Liver (tissue), 9 donors: ENCODE measurements around the gene LIPI. TPM values are rescaled to one million over a fixed set of nuclear protein-coding genes. Genes with fewer than 3 reads are reported as not detected.

Experiments used
- DNase-seq: peaks from one replicate; pipeline ENCODE4 v3.0.0-alpha.2; 2017; ENCODE audit warnings: low spot score
- H3K27ac ChIP-seq, 2 donors: one replicate each; pipeline ENCODE4 v1.7.0; 2013; ENCODE audit warnings: inconsistent platforms in 2 of 2, low read length in 2 of 2, control low read depth in 1 of 2, low read depth in 1 of 2, mild to moderate bottlenecking in 1 of 2
- H3K27me3 ChIP-seq, 4 donors: one replicate each; pipeline versions ENCODE4 v1.6.1 to v1.7.0; 2013; ENCODE audit warnings: low read length in 3 of 4, inconsistent platforms in 1 of 4, mild to moderate bottlenecking in 1 of 4, moderate library complexity in 1 of 4; ENCODE audit not compliant: control insufficient read depth in 4 of 4, insufficient read depth in 4 of 4
- H3K36me3 ChIP-seq, 4 donors: one replicate each; pipeline versions ENCODE4 v1.6.1 to v1.7.0; 2013; ENCODE audit warnings: low read length in 3 of 4, mild to moderate bottlenecking in 3 of 4, low read depth in 1 of 4, moderate library complexity in 1 of 4; ENCODE audit not compliant: control insufficient read depth in 4 of 4, insufficient read depth in 3 of 4
- H3K4me1 ChIP-seq, 4 donors: one replicate each; pipeline versions ENCODE4 v1.6.1 to v1.7.0; 2013; ENCODE audit warnings: low read length in 3 of 4, mild to moderate bottlenecking in 3 of 4, moderate library complexity in 1 of 4; ENCODE audit not compliant: control insufficient read depth in 4 of 4, insufficient read depth in 4 of 4
- H3K4me3 ChIP-seq, 3 donors: one replicate each; pipeline versions ENCODE4 v1.6.1 to v1.7.0; 2013; ENCODE audit warnings: low read length in 3 of 3, control low read depth in 1 of 3, low read depth in 1 of 3, mild to moderate bottlenecking in 1 of 3
- H3K9ac ChIP-seq, 2 donors: one replicate each; pipeline ENCODE4 v1.7.0; 2013; ENCODE audit warnings: low read length in 2 of 2, mild to moderate bottlenecking in 2 of 2, moderate library complexity in 2 of 2, control low read depth in 1 of 2, low read depth in 1 of 2
- H3K9me3 ChIP-seq, 4 donors: one replicate each; pipeline versions ENCODE4 v1.6.1 to v1.7.0; 2013; ENCODE audit warnings: low read length in 3 of 4; ENCODE audit not compliant: control insufficient read depth in 4 of 4
- EGR1 ChIP-seq, 2 donors: IDR thresholded peaks; 2 replicates each; pipeline ENCODE4 v1.6.1; 2016 to 2018; ENCODE audit warnings: antibody characterized with exemption in 2 of 2, low read depth in 2 of 2
- FOXA1 ChIP-seq: IDR thresholded peaks from 2 replicates; pipeline ENCODE4 v1.6.1; 2016; ENCODE audit warnings: antibody characterized with exemption
- FOXA2 ChIP-seq: IDR thresholded peaks from 2 replicates; pipeline ENCODE4 v1.6.1; 2016; ENCODE audit warnings: antibody characterized with exemption
- GABPA ChIP-seq, 2 donors: IDR thresholded peaks in 1 of 2; conservative IDR thresholded peaks in 1 of 2; 2 replicates each; pipeline ENCODE4 v1.6.1; 2016; ENCODE audit warnings: antibody characterized with exemption in 2 of 2, mild to moderate bottlenecking in 1 of 2, moderate library complexity in 1 of 2
- HNF4A ChIP-seq, 2 donors: conservative IDR thresholded peaks; 2 replicates each; pipeline ENCODE4 v1.6.1; 2016; ENCODE audit warnings: antibody characterized with exemption in 2 of 2, mild to moderate bottlenecking in 2 of 2
- HNF4G ChIP-seq: IDR thresholded peaks from 2 replicates; pipeline ENCODE4 v1.6.1; 2016; ENCODE audit warnings: antibody characterized with exemption
- JUND ChIP-seq, 2 donors: IDR thresholded peaks; 2 replicates each; pipeline ENCODE4 v1.6.1; 2016; ENCODE audit warnings: antibody characterized with exemption in 2 of 2
- NR2F2 ChIP-seq: IDR thresholded peaks from 2 replicates; pipeline ENCODE4 v1.6.1; 2016; ENCODE audit warnings: antibody characterized with exemption
- RAD21 ChIP-seq, 2 donors: IDR thresholded peaks; 2 replicates each; pipeline ENCODE4 v1.6.1; 2016; ENCODE audit warnings: antibody characterized with exemption in 2 of 2, mild to moderate bottlenecking in 2 of 2
- REST ChIP-seq: IDR thresholded peaks from 2 replicates; pipeline ENCODE4 v1.6.1; 2016; ENCODE audit warnings: antibody characterized with exemption, mild to moderate bottlenecking
- RXRA ChIP-seq, 2 donors: IDR thresholded peaks; 2 replicates each; pipeline ENCODE4 v1.6.1; 2017 to 2018; ENCODE audit warnings: antibody characterized with exemption in 2 of 2, mild to moderate bottlenecking in 1 of 2
- SP1 ChIP-seq: IDR thresholded peaks from 2 replicates; pipeline ENCODE4 v1.6.1; 2018; ENCODE audit warnings: antibody characterized with exemption, mild to moderate bottlenecking
- TAF1 ChIP-seq: conservative IDR thresholded peaks from 2 replicates; pipeline ENCODE4 v1.6.1; 2016; ENCODE audit warnings: antibody characterized with exemption, mild to moderate bottlenecking
- YY1 ChIP-seq: IDR thresholded peaks from 2 replicates; pipeline ENCODE4 v1.6.1; 2016; ENCODE audit warnings: antibody characterized with exemption, mild to moderate bottlenecking
- WGBS: extraction: QIAGEN DNeasy Blood & Tissue Kit; methylation state at CpG from one replicate; pipeline ENCODE4 v1.1.7; 2013; 5-methylcytosine and 5-hydroxymethylcytosine counted together
- polyA plus RNA-seq, 2 donors: library from polyadenylated mRNA; stranded (reverse) in 1 of 2; unstranded in 1 of 2; fragments of 200-250 nt in 1 of 2; fragments of >200 nt in 1 of 2; fragmentation: Nextera tagmentation in 1 of 2; extraction: Ambion mirVana in 1 of 2; gene quantifications; one replicate each; pipeline versions ENCODE4 v1.2.1 to v1.2.3, GENCODE V29; 2013 to 2015
- total RNA-seq, 2 donors: library from RNA; depleted of rRNA; stranded (reverse); fragments of >200 nt; gene quantifications; one replicate each; pipeline ENCODE4 v1.2.3, GENCODE V29; 2014
- TF ChIP-seq, protein P1 (sequence below): IDR thresholded peaks from 2 replicates; pipeline ENCODE4 v1.6.1; 2016; ENCODE audit warnings: antibody characterized with exemption
- TF ChIP-seq, protein P2 (sequence below): fragments of 150-350 bp; IDR thresholded peaks from 2 replicates; pipeline ENCODE4 v1.5.1; 2017; ENCODE audit warnings: improper control_type of control experiment, low read depth, low read length; ENCODE audit not compliant: missing input control
- TF ChIP-seq, protein P3 (sequence below): IDR thresholded peaks from 2 replicates; pipeline ENCODE4 v1.6.1; 2016; ENCODE audit warnings: antibody characterized with exemption
- donor health status: healthy.
- donor health status: healthy.
- donor health status: healthy.
- donor health status: healthy.
- donor health status: healthy.

LIPI gene
- total and polyA plus RNA-seq, 4 donors: not detected

- no peaks in the 10 kb centered on the region for H3K36me3 ChIP-seq
- WGBS: 85% methylated on average over 5 of the region's 5 CpGs
- TF ChIP-seq RXRA (IDR thresholded peaks at IDR 0.05) (no peak), YY1 (no peak), TAF1 (no peak), GABPA (IDR thresholded peaks at IDR 0.05 in 1 of 2, conservative IDR thresholded peaks at IDR 0.05 in 1 of 2) (no peak), SP1 (no peak), RAD21 (IDR thresholded peaks at IDR 0.05) (no peak), HNF4A (conservative IDR thresholded peaks at IDR 0.05) (no peak), REST (no peak), EGR1 (IDR thresholded peaks at IDR 0.05; ENCODE audit: low read depth in 2 of 2) (no peak), FOXA1 (no peak), NR2F2 (no peak), JUND (IDR thresholded peaks at IDR 0.05) (no peak), HNF4G (no peak)
- TF ChIP-seq, protein P1, sequence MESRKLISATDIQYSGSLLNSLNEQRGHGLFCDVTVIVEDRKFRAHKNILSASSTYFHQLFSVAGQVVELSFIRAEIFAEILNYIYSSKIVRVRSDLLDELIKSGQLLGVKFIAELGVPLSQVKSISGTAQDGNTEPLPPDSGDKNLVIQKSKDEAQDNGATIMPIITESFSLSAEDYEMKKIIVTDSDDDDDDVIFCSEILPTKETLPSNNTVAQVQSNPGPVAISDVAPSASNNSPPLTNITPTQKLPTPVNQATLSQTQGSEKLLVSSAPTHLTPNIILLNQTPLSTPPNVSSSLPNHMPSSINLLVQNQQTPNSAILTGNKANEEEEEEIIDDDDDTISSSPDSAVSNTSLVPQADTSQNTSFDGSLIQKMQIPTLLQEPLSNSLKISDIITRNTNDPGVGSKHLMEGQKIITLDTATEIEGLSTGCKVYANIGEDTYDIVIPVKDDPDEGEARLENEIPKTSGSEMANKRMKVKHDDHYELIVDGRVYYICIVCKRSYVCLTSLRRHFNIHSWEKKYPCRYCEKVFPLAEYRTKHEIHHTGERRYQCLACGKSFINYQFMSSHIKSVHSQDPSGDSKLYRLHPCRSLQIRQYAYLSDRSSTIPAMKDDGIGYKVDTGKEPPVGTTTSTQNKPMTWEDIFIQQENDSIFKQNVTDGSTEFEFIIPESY: no peak
- TF ChIP-seq, protein P2, sequence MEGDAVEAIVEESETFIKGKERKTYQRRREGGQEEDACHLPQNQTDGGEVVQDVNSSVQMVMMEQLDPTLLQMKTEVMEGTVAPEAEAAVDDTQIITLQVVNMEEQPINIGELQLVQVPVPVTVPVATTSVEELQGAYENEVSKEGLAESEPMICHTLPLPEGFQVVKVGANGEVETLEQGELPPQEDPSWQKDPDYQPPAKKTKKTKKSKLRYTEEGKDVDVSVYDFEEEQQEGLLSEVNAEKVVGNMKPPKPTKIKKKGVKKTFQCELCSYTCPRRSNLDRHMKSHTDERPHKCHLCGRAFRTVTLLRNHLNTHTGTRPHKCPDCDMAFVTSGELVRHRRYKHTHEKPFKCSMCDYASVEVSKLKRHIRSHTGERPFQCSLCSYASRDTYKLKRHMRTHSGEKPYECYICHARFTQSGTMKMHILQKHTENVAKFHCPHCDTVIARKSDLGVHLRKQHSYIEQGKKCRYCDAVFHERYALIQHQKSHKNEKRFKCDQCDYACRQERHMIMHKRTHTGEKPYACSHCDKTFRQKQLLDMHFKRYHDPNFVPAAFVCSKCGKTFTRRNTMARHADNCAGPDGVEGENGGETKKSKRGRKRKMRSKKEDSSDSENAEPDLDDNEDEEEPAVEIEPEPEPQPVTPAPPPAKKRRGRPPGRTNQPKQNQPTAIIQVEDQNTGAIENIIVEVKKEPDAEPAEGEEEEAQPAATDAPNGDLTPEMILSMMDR: no peak
- TF ChIP-seq, protein P3, sequence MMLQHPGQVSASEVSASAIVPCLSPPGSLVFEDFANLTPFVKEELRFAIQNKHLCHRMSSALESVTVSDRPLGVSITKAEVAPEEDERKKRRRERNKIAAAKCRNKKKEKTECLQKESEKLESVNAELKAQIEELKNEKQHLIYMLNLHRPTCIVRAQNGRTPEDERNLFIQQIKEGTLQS: no peak
- H3K9me3 ChIP-seq: no peaks in the 10 kb centered on the region
- H3K27me3 ChIP-seq: no peaks in the 10 kb centered on the region
- H3K27ac ChIP-seq: no peak overlapping the region
- no peak for DNase-seq
- no peak overlapping the region for H3K4me3 ChIP-seq
- no peaks in the 10 kb centered on the region for H3K4me1 ChIP-seq
- no peak overlapping the region for H3K9ac ChIP-seq
Observed at GRCh38 chr21:14121719-14122118, 89.0 kb downstream of the LIPI start.

- no peak for DNase-seq
- TF ChIP-seq, protein P1: no peak
- TF ChIP-seq NR2F2 (no peak), FOXA2 (no peak), RAD21 (IDR thresholded peaks at IDR 0.05) (peak; percentile 50 to 74)
- TF ChIP-seq, protein P2: peak; percentile 37
Observed at GRCh38 chr21:14120091-14120734, 90.5 kb downstream of the LIPI start.

More at GRCh38 chr21:14120091-14120734, 90.5 kb downstream of the LIPI start:
- no peak overlapping the region for H3K4me3 ChIP-seq
- no peaks in the 10 kb centered on the region for H3K4me1 ChIP-seq
- no peak overlapping the region for H3K27ac ChIP-seq
- no peaks in the 10 kb centered on the region for H3K9me3 ChIP-seq
- no peaks in the 10 kb centered on the region for H3K27me3 ChIP-seq
- WGBS: 46% methylated on average over 4 of the region's 4 CpGs
- H3K36me3 ChIP-seq: no peaks in the 10 kb centered on the region
- H3K9ac ChIP-seq: no peak overlapping the region
